GM18505 (cell line): ENCODE measurements around the gene SLC24A2.

ENCODE experiments used
- ATAC-seq: cut with Tn5 transposase; IDR thresholded peaks from one replicate; pipeline ENCODE4 v1.9.1; 2021; ENCODE audit not compliant: unreplicated experiment
- POLR2A ChIP-seq: IDR thresholded peaks from 4 replicates; pipeline ENCODE4 v1.6.1; 2011; ENCODE audit warnings: borderline replicate concordance; ENCODE audit not compliant: insufficient read depth, insufficient read length; ENCODE audit errors: extremely low read depth

The SLC24A2 gene

GRCh38 chr9:19741178-19741577 lies 47.7 kb downstream of the SLC24A2 start:
- TF ChIP-seq POLR2A = no peak
- no peak for ATAC-seq
